Breast epithelium (tissue), 3 donors: ENCODE measurements around the gene ABHD4.

Experiments
- CTCF ChIP-seq, 3 donors: fragments of 450-650 bp; IDR thresholded peaks; one replicate each; pipeline ENCODE4 v1.5.1; 2016 to 2017; ENCODE audit warnings: antibody characterized with exemption in 3 of 3, mild to moderate bottlenecking in 3 of 3, moderate library complexity in 3 of 3
- POLR2A ChIP-seq: fragments of 450-650 bp; IDR thresholded peaks from one replicate; pipeline ENCODE4 v1.6.1; 2016; ENCODE audit warnings: antibody characterized with exemption, mild to moderate bottlenecking, moderate library complexity
- POLR2AphosphoS5 ChIP-seq, 3 donors: sonication (generic); formaldehyde crosslinking; IDR thresholded peaks; one replicate each; pipeline ENCODE4 v1.6.1; 2017; ENCODE audit warnings: antibody characterized with exemption in 3 of 3

- no peak for TF ChIP-seq CTCF (IDR thresholded peaks at IDR 0.05)
- TF ChIP-seq POLR2AphosphoS5 (IDR thresholded peaks at IDR 0.05) = no peak
- no peak for TF ChIP-seq POLR2A
Measured at GRCh38 chr14:22599349-22599748, 1.2 kb downstream of the ABHD4 start.
